Neural progenitor cell (in vitro differentiated cells): ENCODE results near the gene BEND7.

Experiments used
- EZH2 ChIP-seq: fragments of 200-600 bp; sonication (generic); IDR thresholded peaks from 2 replicates; pipeline ENCODE4 v1.6.1; 2017; ENCODE audit warnings: antibody characterized with exemption, mild to moderate bottlenecking, moderate library complexity
- EZH2phosphoT487 ChIP-seq: fragments of 200-600 bp; sonication (generic); IDR thresholded peaks from 2 replicates; pipeline ENCODE4 v1.6.1; 2017; ENCODE audit warnings: antibody characterized with exemption
- TF ChIP-seq, protein P1 (sequence below): fragments of 200-600 bp; sonication (generic); IDR thresholded peaks from 2 replicates; pipeline ENCODE4 v1.5.1; 2017; ENCODE audit warnings: antibody characterized with exemption, mild to moderate bottlenecking

DNA sequence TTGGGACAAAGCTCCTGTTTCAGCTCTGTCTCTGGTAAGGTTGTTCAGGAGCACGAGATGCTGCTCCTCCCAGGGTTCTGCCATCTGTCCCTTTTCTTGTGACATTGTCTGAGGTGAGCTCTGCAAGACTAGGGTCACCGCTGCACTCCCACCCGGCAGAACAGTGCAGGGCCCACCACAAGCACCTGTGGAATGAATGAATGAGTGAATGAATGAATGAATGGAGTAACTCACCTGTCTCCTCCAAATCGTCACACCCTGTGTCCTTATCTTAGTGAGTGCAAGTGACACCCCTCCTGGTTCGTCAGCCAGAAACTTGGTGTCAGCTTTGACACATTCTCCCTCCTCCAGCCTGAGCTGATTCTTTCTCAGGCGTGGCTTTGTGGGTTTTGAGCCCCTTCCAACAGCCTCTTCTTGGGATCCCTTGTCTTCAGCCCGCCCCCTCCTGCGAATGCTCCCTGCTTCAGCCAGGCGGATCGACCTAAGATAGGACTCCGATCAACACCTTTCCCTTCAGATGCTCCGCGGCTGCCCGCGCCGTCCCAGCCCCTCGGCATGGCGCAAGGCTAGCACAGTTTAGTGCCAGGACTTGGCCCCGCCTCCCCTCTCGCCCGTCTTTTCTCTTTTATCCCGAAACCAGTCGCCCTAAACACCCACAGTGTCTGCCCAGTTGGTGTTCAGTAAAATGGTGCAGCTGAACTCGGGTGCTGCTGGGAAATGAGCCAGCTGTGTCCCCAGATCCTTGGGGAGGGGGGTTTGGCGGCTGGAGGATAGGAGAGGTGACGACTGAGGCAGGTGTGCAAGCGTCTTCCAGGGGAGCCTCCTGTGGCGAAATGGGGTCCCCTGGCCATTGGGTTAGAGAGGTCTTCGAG lies 89.3 kb downstream of the BEND7 start:
- TF ChIP-seq, protein P1, sequence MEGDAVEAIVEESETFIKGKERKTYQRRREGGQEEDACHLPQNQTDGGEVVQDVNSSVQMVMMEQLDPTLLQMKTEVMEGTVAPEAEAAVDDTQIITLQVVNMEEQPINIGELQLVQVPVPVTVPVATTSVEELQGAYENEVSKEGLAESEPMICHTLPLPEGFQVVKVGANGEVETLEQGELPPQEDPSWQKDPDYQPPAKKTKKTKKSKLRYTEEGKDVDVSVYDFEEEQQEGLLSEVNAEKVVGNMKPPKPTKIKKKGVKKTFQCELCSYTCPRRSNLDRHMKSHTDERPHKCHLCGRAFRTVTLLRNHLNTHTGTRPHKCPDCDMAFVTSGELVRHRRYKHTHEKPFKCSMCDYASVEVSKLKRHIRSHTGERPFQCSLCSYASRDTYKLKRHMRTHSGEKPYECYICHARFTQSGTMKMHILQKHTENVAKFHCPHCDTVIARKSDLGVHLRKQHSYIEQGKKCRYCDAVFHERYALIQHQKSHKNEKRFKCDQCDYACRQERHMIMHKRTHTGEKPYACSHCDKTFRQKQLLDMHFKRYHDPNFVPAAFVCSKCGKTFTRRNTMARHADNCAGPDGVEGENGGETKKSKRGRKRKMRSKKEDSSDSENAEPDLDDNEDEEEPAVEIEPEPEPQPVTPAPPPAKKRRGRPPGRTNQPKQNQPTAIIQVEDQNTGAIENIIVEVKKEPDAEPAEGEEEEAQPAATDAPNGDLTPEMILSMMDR = no peak
- peak; percentile 46 for TF ChIP-seq EZH2
- TF ChIP-seq EZH2phosphoT487 = no peak
